ENCODE data around the gene CLCNKB. TPM values are rescaled to one million over a fixed set of nuclear protein-coding genes. Genes with fewer than 3 reads are reported as not detected.

The CLCNKB gene
- total and polyA plus RNA-seq, 2 donors (not counting 3 experiments of a cell fraction or from before 2014, with no cell fraction given) = 0.18 TPM; not detected in 1

- dilution Hi-C loops (cut with MboI; ENCODE audit: extremely low pct_ligation_motif_present, low sequenced_read_pairs) (no loop called here), intact Hi-C loops (cut with micrococcal nuclease) (loop anchor here (1.0 to 2.0 kb wide), 4 partner anchors 108 to 284 kb away; partner anchors contain the start of gene CPLANE2)
- Histone ChIP-seq H3K36me3 (ENCODE audit: control insufficient read depth in 2 of 2, extremely low read depth in 1 of 2, insufficient read depth in 2 of 2, low read length in 2 of 2) (no peaks in the 10 kb centered on the region), H3K4me2 (ENCODE audit: insufficient read depth, low read length) (no peak overlapping the region), H3K27ac (ENCODE audit: insufficient read depth, low read depth, low read length) (no peak overlapping the region), H3K4me1 (ENCODE audit: control insufficient read depth, extremely low read depth, insufficient read depth, low read length) (peaks cover 6% of the 10 kb centered on the region), H2AFZ (ENCODE audit: low read depth, low read length) (peak overlapping the region; percentile 47), H3K9me1 (replicated peaks; ENCODE audit: control insufficient read depth, extremely low read depth, insufficient read depth, low read length) (no peaks in the 10 kb centered on the region), H3K79me2 (ENCODE audit: control insufficient read depth, insufficient read depth, low read length) (no peaks in the 10 kb centered on the region), H3K9ac (replicated peaks; ENCODE audit: extremely low read depth, insufficient read depth, low read length) (no peak overlapping the region), H3K4me3 (replicated peaks in 1 of 3; ENCODE audit: insufficient read depth in 1 of 3, low read depth in 1 of 3, low read length in 3 of 3) (no peak overlapping the region), H3K27me3 (ENCODE audit: control insufficient read depth in 2 of 2, insufficient read depth in 2 of 2, low read length in 2 of 2) (no peaks in the 10 kb centered on the region), H4K20me1 (replicated peaks; ENCODE audit: control insufficient read depth, extremely low read depth, insufficient read depth, low read length) (no peaks in the 10 kb centered on the region), H3K9me3 (replicated peaks; ENCODE audit: control insufficient read depth, insufficient read depth, low read length) (no peaks in the 10 kb centered on the region)
- POLR2A ChIA-PET = interaction anchor here (0.8 to 1.1 kb wide), 2 partner anchors 74 to 284 kb away, joined by 3 to 6 read pairs; no protein-coding TSS in a partner anchor
- peak; percentile 92 to 93 for TF ChIP-seq CTCF (IDR thresholded peaks at IDR 0.05; ENCODE audit: extremely low read depth in 1 of 2, insufficient read depth in 1 of 2, low read depth in 1 of 2, low read length in 2 of 2)
- no peak for TF ChIP-seq POLR2A (IDR thresholded peaks at IDR 0.05; ENCODE audit: low read depth, low read length)
- DNase-seq (ENCODE audit: low read depth, low spot score) (peak; percentile 76), FAIRE-seq (peak; percentile 90)
- BruUV-seq (replicated peaks) = no TSS peak
- CTCF ChIA-PET = interaction anchor here (0.6 to 13.2 kb wide), 35 partner anchors 10 to 296 kb away, joined by 3 to 353 read pairs (median 4); partner anchors contain the start of genes ARHGEF19, CPLANE2, EPHA2 and FBXO42
Measured at GRCh38 chr1:16078925-16079656, 35.5 kb downstream of the CLCNKB start.

DNA sequence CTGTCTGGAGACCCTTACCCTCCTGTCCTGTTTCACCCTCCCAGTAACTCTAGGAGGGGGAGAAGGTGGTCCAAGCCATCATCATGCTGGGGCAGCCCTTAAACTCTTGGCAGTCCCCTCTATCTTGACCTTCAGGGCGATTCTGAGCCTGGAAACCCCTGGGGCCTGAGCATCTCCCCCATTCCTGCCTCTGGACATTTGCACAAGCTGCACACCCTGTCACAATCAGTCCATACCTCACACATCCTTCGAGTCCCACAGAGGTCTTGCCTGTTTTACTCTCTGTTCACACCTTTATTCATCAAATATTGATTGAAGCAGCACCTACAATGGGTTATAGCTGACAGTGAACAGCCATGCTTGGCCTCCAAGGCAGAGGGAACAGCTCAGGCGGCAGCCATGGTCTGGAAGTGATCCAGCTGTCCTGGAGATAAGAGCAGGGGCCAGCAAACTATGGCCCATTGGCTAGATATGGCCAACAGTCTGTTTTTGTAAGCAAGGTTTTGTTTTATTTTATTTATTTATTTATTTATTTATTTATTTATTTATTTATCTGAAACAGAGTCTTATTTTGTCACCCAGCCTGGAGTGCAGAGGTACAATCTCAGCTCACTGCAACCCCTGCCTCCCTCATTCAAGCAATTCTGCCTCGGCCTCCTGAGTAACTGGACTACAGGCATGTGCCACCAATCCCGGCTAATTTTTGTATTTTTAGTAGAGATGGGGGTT lies 37.0 kb downstream of the CLCNKB start:
- Histone ChIP-seq H3K36me3 (ENCODE audit: control insufficient read depth in 2 of 2, extremely low read depth in 1 of 2, insufficient read depth in 2 of 2, low read length in 2 of 2) (no peaks in the 10 kb centered on the region), H3K9me3 (replicated peaks; ENCODE audit: control insufficient read depth, insufficient read depth, low read length) (no peaks in the 10 kb centered on the region), H2AFZ (ENCODE audit: low read depth, low read length) (no peak overlapping the region), H3K9ac (replicated peaks; ENCODE audit: extremely low read depth, insufficient read depth, low read length) (no peak overlapping the region), H4K20me1 (replicated peaks; ENCODE audit: control insufficient read depth, extremely low read depth, insufficient read depth, low read length) (no peaks in the 10 kb centered on the region), H3K4me1 (ENCODE audit: control insufficient read depth, extremely low read depth, insufficient read depth, low read length) (peaks cover 6% of the 10 kb centered on the region), H3K27me3 (ENCODE audit: control insufficient read depth in 2 of 2, insufficient read depth in 2 of 2, low read length in 2 of 2) (no peaks in the 10 kb centered on the region), H3K4me3 (replicated peaks in 1 of 3; ENCODE audit: insufficient read depth in 1 of 3, low read depth in 1 of 3, low read length in 3 of 3) (no peak overlapping the region), H3K4me2 (ENCODE audit: insufficient read depth, low read length) (no peak overlapping the region), H3K9me1 (replicated peaks; ENCODE audit: control insufficient read depth, extremely low read depth, insufficient read depth, low read length) (no peaks in the 10 kb centered on the region), H3K79me2 (ENCODE audit: control insufficient read depth, insufficient read depth, low read length) (no peaks in the 10 kb centered on the region), H3K27ac (ENCODE audit: insufficient read depth, low read depth, low read length) (no peak overlapping the region)
- CTCF ChIA-PET = interaction anchor here (0.6 to 13.2 kb wide), 9 partner anchors 12 to 643 kb away, joined by 3 to 353 read pairs (median 67); partner anchors contain the start of gene EPHA2
- intact Hi-C loops (cut with micrococcal nuclease) (no loop called here), dilution Hi-C loops (cut with MboI; ENCODE audit: extremely low pct_ligation_motif_present, low sequenced_read_pairs) (no loop called here)
- no peak for DNase-seq (ENCODE audit: low read depth, low spot score)
- no TSS peak for BruUV-seq (replicated peaks)
- FAIRE-seq = no peak
- TF ChIP-seq GATA2 (IDR thresholded peaks at IDR 0.05; ENCODE audit: insufficient read depth, insufficient read length, low read depth, low read length) (no peak), EZH2 (IDR thresholded peaks at IDR 0.05; ENCODE audit: borderline replicate concordance, low read depth, low read length, severe bottlenecking) (no peak), CTCF (IDR thresholded peaks at IDR 0.05; ENCODE audit: extremely low read depth in 1 of 2, insufficient read depth in 1 of 2, low read depth in 1 of 2, low read length in 2 of 2) (no peak), POLR2A (IDR thresholded peaks at IDR 0.05; ENCODE audit: low read depth, low read length) (no peak), FOS (IDR thresholded peaks at IDR 0.05; ENCODE audit: borderline replicate concordance, insufficient read depth, low read length) (no peak), MAX (IDR thresholded peaks at IDR 0.05; ENCODE audit: insufficient read depth, insufficient read length) (no peak), POLR2AphosphoS5 (IDR thresholded peaks at IDR 0.05; ENCODE audit: insufficient read depth, low read depth, low read length) (no peak), JUN (IDR thresholded peaks at IDR 0.05; ENCODE audit: borderline replicate concordance, insufficient read depth, insufficient read length, low read depth) (no peak), MYC (IDR thresholded peaks at IDR 0.05; ENCODE audit: low read depth, low read length) (no peak)
- POLR2A ChIA-PET = interaction anchor here (0.6 kb wide), 1 partner anchor 102 kb away, joined by 5 read pairs; no protein-coding TSS in a partner anchor
